Measurements from ENCODE around the gene CD300LB.
"Not testable (repeated sequence)": the region's sequence is repeated elsewhere in the genome, so short reads cannot be mapped to it uniquely, and the experiment has no call there.

The CD300LB gene

GRCh38 chr17:74531231-74531761 lies at the start of gene CD300LB:
Gene CD300LB, minus strand, starts transcription at chr17:74531475. Its CDS starts 125 bp downstream, at chr17:74531350.
- DNase-seq (ENCODE audit: low spot score) = no peak

- DNase-seq (ENCODE audit: low spot score) = no peak
Measured at GRCh38 chr17:74579900-74580299, 48.6 kb upstream of the CD300LB start.

GRCh38 chr17:74578979-74579378 lies 47.7 kb upstream of the CD300LB start:
- no peak for DNase-seq (ENCODE audit: low spot score)

- no peak for DNase-seq (ENCODE audit: low spot score)
Measured at GRCh38 chr17:74574489-74575142, 43.3 kb upstream of the CD300LB start.

GRCh38 chr17:74573635-74574034 lies 42.4 kb upstream of the CD300LB start:
- not testable (repeated sequence) for DNase-seq (ENCODE audit: low spot score)

GRCh38 chr17:74573169-74573568 lies 41.9 kb upstream of the CD300LB start:
- DNase-seq (ENCODE audit: low spot score) = no peak

GRCh38 chr17:74571621-74572270 lies 40.5 kb upstream of the CD300LB start:
- DNase-seq (ENCODE audit: low spot score) = no peak

GRCh38 chr17:74569020-74570003 lies 38.0 kb upstream of the CD300LB start:
- DNase-seq (ENCODE audit: low spot score) = peak; percentile 7

GRCh38 chr17:74568106-74568873 lies 37.0 kb upstream of the CD300LB start:
- no peak for DNase-seq (ENCODE audit: low spot score)

- no peak for DNase-seq (ENCODE audit: low spot score)
Measured at GRCh38 chr17:74567397-74567796, 36.1 kb upstream of the CD300LB start, which contains the start of gene CD300H. Gene CD300H, minus strand, starts transcription at chr17:74567509.

GRCh38 chr17:74566132-74566753 lies 35.0 kb upstream of the CD300LB start:
- peak; percentile 19 for DNase-seq (ENCODE audit: low spot score)

GRCh38 chr17:74565126-74565525 lies 33.9 kb upstream of the CD300LB start:
- DNase-seq (ENCODE audit: low spot score) = no peak

GRCh38 chr17:74563358-74563757 lies 32.1 kb upstream of the CD300LB start:
- DNase-seq (ENCODE audit: low spot score) = no peak

- DNase-seq (ENCODE audit: low spot score) = no peak
Measured at GRCh38 chr17:74561586-74561985, 30.3 kb upstream of the CD300LB start.

- no peak for DNase-seq (ENCODE audit: low spot score)
Measured at GRCh38 chr17:74558882-74559519, 27.7 kb upstream of the CD300LB start.

GRCh38 chr17:74558402-74558801 lies 27.1 kb upstream of the CD300LB start:
- not testable (repeated sequence) for DNase-seq (ENCODE audit: low spot score)

GRCh38 chr17:74555427-74555940 lies 24.2 kb upstream of the CD300LB start:
- no peak for DNase-seq (ENCODE audit: low spot score)

- DNase-seq (ENCODE audit: low spot score) = no peak
Measured at GRCh38 chr17:74554909-74555308, 23.6 kb upstream of the CD300LB start.

- no peak for DNase-seq (ENCODE audit: low spot score)
Measured at GRCh38 chr17:74552037-74552436, 20.8 kb upstream of the CD300LB start.

GRCh38 chr17:74550602-74551001 lies 19.3 kb upstream of the CD300LB start:
- no peak for DNase-seq (ENCODE audit: low spot score)
